ACC112 (cell line): ENCODE results near the gene MYO16.

ENCODE experiments used
- H2AFZ ChIP-seq: fragments of 200-600 bp; sonication (generic); one replicate; pipeline ENCODE4 v1.6.0; 2017; ENCODE audit warnings: antibody characterized with exemption, low read length; ENCODE audit not compliant: unreplicated experiment
- H3K27ac ChIP-seq: fragments of 200-600 bp; sonication (generic); 2 replicates; pipeline ENCODE4 v1.5.1; 2014; ENCODE audit warnings: low read depth, mild to moderate bottlenecking, antibody characterized with exemption, low read length, moderate library complexity
- H3K27me3 ChIP-seq: fragments of 200-600 bp; sonication (generic); 2 replicates; pipeline ENCODE4 v1.6.1; 2014; ENCODE audit warnings: mild to moderate bottlenecking, antibody characterized with exemption, low read length, moderate library complexity, mixed read lengths; ENCODE audit not compliant: insufficient read depth
- H3K36me3 ChIP-seq: fragments of 200-600 bp; sonication (generic); 2 replicates; pipeline ENCODE4 v1.6.1; 2016; ENCODE audit warnings: mild to moderate bottlenecking, antibody characterized with exemption, low read length, moderate library complexity, mixed read lengths; ENCODE audit not compliant: insufficient read depth
- H3K4me1 ChIP-seq: fragments of 200-600 bp; sonication (generic); one replicate; pipeline ENCODE4 v1.6.1; 2016; ENCODE audit warnings: low read length, mixed read lengths; ENCODE audit not compliant: insufficient read depth, unreplicated experiment, control insufficient read depth
- H3K4me3 ChIP-seq: fragments of 200-600 bp; sonication (generic); 2 replicates; pipeline ENCODE4 v1.5.1; 2014; ENCODE audit warnings: mild to moderate bottlenecking, low read depth, low read length
- H3K79me2 ChIP-seq: fragments of 200-600 bp; sonication (generic); one replicate; pipeline ENCODE4 v1.6.0; 2016; ENCODE audit warnings: low read length; ENCODE audit not compliant: control insufficient read depth, unreplicated experiment, insufficient read depth

MYO16 gene

GRCh38 chr13:109165417-109165904, 536.0 kb downstream of the MYO16 start:
- no peaks in the 10 kb centered on the region for H3K36me3 ChIP-seq
- no peak overlapping the region for H3K4me3 ChIP-seq
- no peak overlapping the region for H3K27ac ChIP-seq
- H3K4me1 ChIP-seq: no peaks in the 10 kb centered on the region
- no peak overlapping the region for H2AFZ ChIP-seq
- H3K79me2 ChIP-seq: no peaks in the 10 kb centered on the region
- no peaks in the 10 kb centered on the region for H3K27me3 ChIP-seq

GRCh38 chr13:109166804-109167203, 537.4 kb downstream of the MYO16 start:
- Histone ChIP-seq H3K79me2 (no peaks in the 10 kb centered on the region), H3K36me3 (no peaks in the 10 kb centered on the region), H3K4me1 (no peaks in the 10 kb centered on the region), H3K27ac (no peak overlapping the region), H3K4me3 (no peak overlapping the region), H2AFZ (no peak overlapping the region), H3K27me3 (no peaks in the 10 kb centered on the region)

- Histone ChIP-seq H3K79me2 (no peaks in the 10 kb centered on the region), H3K4me3 (no peak overlapping the region), H3K36me3 (no peaks in the 10 kb centered on the region), H3K27ac (no peak overlapping the region), H2AFZ (no peak overlapping the region), H3K27me3 (no peaks in the 10 kb centered on the region), H3K4me1 (no peaks in the 10 kb centered on the region)
These were observed 542.7 kb downstream of the MYO16 start for GRCh38 chr13:109172136-109172535.

DNA sequence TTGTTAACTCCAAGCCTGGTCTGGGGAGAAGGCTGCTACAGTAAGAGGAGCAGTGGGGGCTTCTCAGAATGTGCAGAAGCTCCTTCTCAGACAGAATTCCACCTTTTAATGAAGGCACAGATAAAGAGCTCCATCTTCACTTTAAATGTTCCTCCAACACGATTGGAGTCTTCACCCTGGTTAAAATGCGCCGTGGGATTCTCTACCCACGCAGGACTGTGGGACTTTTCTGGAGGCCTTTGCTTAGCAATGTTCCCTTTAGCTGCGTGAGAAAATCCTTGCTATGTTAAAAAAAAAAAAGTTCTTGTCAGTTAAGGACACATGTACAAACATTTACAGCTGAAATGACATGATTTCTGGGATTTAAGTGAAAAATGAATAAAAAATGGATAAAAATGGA, 546.3 kb downstream of the MYO16 start:
- H3K36me3 ChIP-seq: no peaks in the 10 kb centered on the region
- H3K79me2 ChIP-seq: no peaks in the 10 kb centered on the region
- no peak overlapping the region for H2AFZ ChIP-seq
- no peak overlapping the region for H3K27ac ChIP-seq
- H3K27me3 ChIP-seq: no peaks in the 10 kb centered on the region
- peaks cover 2% of the 10 kb centered on the region for H3K4me1 ChIP-seq
- H3K4me3 ChIP-seq: no peak overlapping the region

GRCh38 chr13:109180905-109181425, 551.6 kb downstream of the MYO16 start:
- Histone ChIP-seq H3K4me3 (no peak overlapping the region), H2AFZ (no peak overlapping the region), H3K27me3 (no peaks in the 10 kb centered on the region), H3K27ac (peak overlapping the region; percentile 53; the same call in 1 of the 2 replicates), H3K36me3 (no peaks in the 10 kb centered on the region), H3K79me2 (no peaks in the 10 kb centered on the region), H3K4me1 (peaks cover 10% of the 10 kb centered on the region)

GRCh38 chr13:109182777-109183465, 553.5 kb downstream of the MYO16 start:
- H3K27ac ChIP-seq: no peak overlapping the region

GRCh38 chr13:109191413-109191812, 562.0 kb downstream of the MYO16 start:
- Histone ChIP-seq H3K79me2 (no peaks in the 10 kb centered on the region), H3K36me3 (no peaks in the 10 kb centered on the region), H3K4me1 (peaks cover 5% of the 10 kb centered on the region), H3K27ac (no peak overlapping the region), H3K27me3 (no peaks in the 10 kb centered on the region), H3K4me3 (no peak overlapping the region), H2AFZ (no peak overlapping the region)

More at GRCh38 chr13:109182777-109183465, 553.5 kb downstream of the MYO16 start:
- no peak overlapping the region for H2AFZ ChIP-seq
- peaks cover 15% of the 10 kb centered on the region for H3K4me1 ChIP-seq
- no peaks in the 10 kb centered on the region for H3K79me2 ChIP-seq
- no peaks in the 10 kb centered on the region for H3K27me3 ChIP-seq
- H3K36me3 ChIP-seq: no peaks in the 10 kb centered on the region
- no peak overlapping the region for H3K4me3 ChIP-seq

DNA sequence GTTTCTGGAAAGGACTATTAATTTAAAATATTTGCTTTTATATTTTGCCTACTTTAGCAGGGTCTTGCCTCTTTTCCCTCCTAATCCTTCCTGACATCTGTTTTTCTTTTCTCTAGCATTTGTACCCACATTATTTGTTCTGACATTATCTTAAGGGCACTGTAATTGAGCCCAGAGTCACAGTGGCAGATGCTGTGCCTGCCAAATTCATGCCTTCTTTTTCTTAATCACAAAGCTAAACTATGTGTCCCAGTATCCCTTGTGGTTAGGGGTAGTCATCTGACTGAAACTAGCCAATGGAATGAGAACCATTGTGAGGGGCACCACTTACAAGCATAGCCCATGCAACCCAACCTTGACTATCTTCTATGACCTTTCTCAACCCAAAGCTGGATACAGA, 562.9 kb downstream of the MYO16 start:
- Histone ChIP-seq H2AFZ (no peak overlapping the region), H3K79me2 (no peaks in the 10 kb centered on the region), H3K4me1 (peaks cover 5% of the 10 kb centered on the region), H3K27ac (no peak overlapping the region), H3K4me3 (no peak overlapping the region), H3K36me3 (no peaks in the 10 kb centered on the region), H3K27me3 (no peaks in the 10 kb centered on the region)

- no peaks in the 10 kb centered on the region for H3K27me3 ChIP-seq
- no peaks in the 10 kb centered on the region for H3K36me3 ChIP-seq
- H2AFZ ChIP-seq: no peak overlapping the region
- no peaks in the 10 kb centered on the region for H3K79me2 ChIP-seq
- no peak overlapping the region for H3K4me3 ChIP-seq
- peaks cover 12% of the 10 kb centered on the region for H3K4me1 ChIP-seq
- no peak overlapping the region for H3K27ac ChIP-seq
These were observed 567.5 kb downstream of the MYO16 start for GRCh38 chr13:109196948-109197347.

DNA sequence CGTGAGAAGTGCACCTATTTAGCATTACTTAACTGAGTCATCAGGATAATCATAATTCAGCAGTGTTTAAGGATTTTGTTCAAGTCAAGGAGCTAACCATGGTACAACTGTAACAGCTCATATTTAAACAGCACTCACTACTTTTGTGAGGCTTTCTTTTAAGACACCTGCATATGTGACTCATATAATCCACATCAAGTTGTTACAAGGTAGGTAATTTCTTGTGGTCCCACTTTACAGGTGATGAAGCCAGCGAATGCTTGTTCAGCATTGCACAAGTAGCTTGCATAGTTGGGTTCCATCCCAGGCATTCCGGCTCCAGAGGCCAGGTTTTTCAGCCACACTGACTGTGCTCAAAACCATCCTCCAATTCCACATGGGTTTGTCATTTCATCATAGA, 569.2 kb downstream of the MYO16 start:
- Histone ChIP-seq H3K4me3 (no peak overlapping the region), H3K4me1 (peaks cover 12% of the 10 kb centered on the region), H3K36me3 (no peaks in the 10 kb centered on the region), H3K27me3 (no peaks in the 10 kb centered on the region), H3K27ac (no peak overlapping the region), H3K79me2 (no peaks in the 10 kb centered on the region), H2AFZ (no peak overlapping the region)

- Histone ChIP-seq H3K27ac (no peak overlapping the region), H3K4me3 (no peak overlapping the region), H3K4me1 (peaks cover 12% of the 10 kb centered on the region), H2AFZ (no peak overlapping the region), H3K79me2 (no peaks in the 10 kb centered on the region), H3K36me3 (no peaks in the 10 kb centered on the region), H3K27me3 (no peaks in the 10 kb centered on the region)
These were observed 569.9 kb downstream of the MYO16 start for GRCh38 chr13:109199280-109199679.
